SK-N-SH (cell line): Measurements from ENCODE around the gene GTF2H4. TPM values are rescaled to one million over a fixed set of nuclear protein-coding genes. Genes with fewer than 3 reads are reported as not detected.

ENCODE experiments used
- CTCF ChIA-PET: fragments of 300-600, 350-600 bp; formaldehyde crosslinking; extraction: SDS; loops from one replicate; lab custom pipeline; 2021; lab: Yijun Ruan, JAX
- POLR2A ChIA-PET: fragments of 350-600 bp; sonication (Branson Sonifier 250); formaldehyde crosslinking; extraction: SDS; loops from one replicate; lab custom pipeline; 2020; ENCODE audit warnings: antibody characterized with exemption, inconsistent platforms; lab: Yijun Ruan, JAX
- DNase-seq: peaks from one replicate; pipeline ENCODE4 v3.0.0; 2012
- H2AFZ ChIP-seq: fragments of 200-600 bp; sonication (generic); 2 replicates; pipeline ENCODE4 v1.8.1; 2016; ENCODE audit warnings: antibody characterized with exemption, mild to moderate bottlenecking, low read depth
- H3F3A ChIP-seq: fragments of 200-600 bp; sonication (generic); replicated peaks from 2 replicates; pipeline ENCODE3; 2016; ENCODE audit warnings: antibody characterized with exemption, mild to moderate bottlenecking; ENCODE audit not compliant: insufficient read depth
- H3K27ac ChIP-seq, 2 experiments: fragments of 200-500 bp in 1 of 2; fragments of 200-600 bp in 1 of 2; sonication (Bioruptor generic) in 1 of 2; sonication (generic), shearing (Covaris generic) in 1 of 2; 2 replicates each; pipeline versions ENCODE4 v1.5.1 to v1.6.1; 2014 to 2016; ENCODE audit warnings: low read depth in 2 of 2, inconsistent platforms in 1 of 2, low read length in 1 of 2, mild to moderate bottlenecking in 1 of 2, mixed read lengths in 1 of 2
- H3K27me3 ChIP-seq: fragments of 200-600 bp; sonication (generic), shearing (Covaris generic); 2 replicates; pipeline ENCODE4 v1.6.1; 2016; ENCODE audit warnings: mixed run types; ENCODE audit not compliant: insufficient read depth
- H3K36me3 ChIP-seq, 2 experiments: fragments of 200-500 bp in 1 of 2; fragments of 200-600 bp in 1 of 2; sonication (Bioruptor generic) in 1 of 2; sonication (generic) in 1 of 2; replicated peaks in 1 of 2; 2 replicates each; pipeline versions ENCODE3 to v1.5.1; 2014 to 2016; ENCODE audit warnings: low read length in 1 of 2, mild to moderate bottlenecking in 1 of 2; ENCODE audit not compliant: insufficient read depth in 2 of 2, control insufficient read depth in 1 of 2
- H3K4me1 ChIP-seq, 2 experiments: fragments of 200-500 bp in 1 of 2; fragments of 200-600 bp in 1 of 2; sonication (Bioruptor generic) in 1 of 2; sonication (generic), shearing (Covaris generic) in 1 of 2; 2 replicates each; pipeline versions ENCODE4 v1.5.1 to v1.6.1; 2014 to 2016; ENCODE audit warnings: low read depth in 1 of 2, low read length in 1 of 2, mixed run types in 1 of 2; ENCODE audit not compliant: insufficient read depth in 2 of 2, control insufficient read depth in 1 of 2
- H3K4me2 ChIP-seq: fragments of 200-600 bp; sonication (generic), shearing (Covaris generic); 2 replicates; pipeline ENCODE4 v1.6.1; 2017; ENCODE audit warnings: mixed run types
- H3K4me3 ChIP-seq, 2 experiments: fragments of 200-500 bp in 1 of 2; fragments of 200-600 bp in 1 of 2; sonication (Bioruptor generic) in 1 of 2; sonication (generic), shearing (Covaris generic) in 1 of 2; 2 replicates each; pipeline versions ENCODE4 v1.5.1 to v1.8.1; 2014 to 2016; ENCODE audit warnings: low read depth in 2 of 2, inconsistent platforms in 1 of 2, low read length in 1 of 2, mild to moderate bottlenecking in 1 of 2, mixed read lengths in 1 of 2, moderate library complexity in 1 of 2
- H3K79me2 ChIP-seq: fragments of 200-600 bp; sonication (generic); 2 replicates; pipeline ENCODE4 v1.8.1; 2017; ENCODE audit warnings: mild to moderate bottlenecking; ENCODE audit not compliant: insufficient read depth
- H3K9ac ChIP-seq: fragments of 200-600 bp; sonication (generic); 2 replicates; pipeline ENCODE4 v1.6.1; 2017; ENCODE audit warnings: mixed run types
- H3K9me2 ChIP-seq: fragments of 200-600 bp; sonication (generic); 2 replicates; pipeline ENCODE4 v1.6.1; 2017; ENCODE audit warnings: mixed run types
- H3K9me3 ChIP-seq: fragments of 200-600 bp; sonication (generic); 2 replicates; pipeline ENCODE4 v1.6.1; 2017; ENCODE audit warnings: mixed run types, mild to moderate bottlenecking, moderate library complexity
- H4K20me1 ChIP-seq: fragments of 200-600 bp; sonication (generic); 2 replicates; pipeline ENCODE4 v1.6.1; 2017; ENCODE audit warnings: mild to moderate bottlenecking, mixed run types; ENCODE audit not compliant: insufficient read depth
- CHD2 ChIP-seq: fragments of 150-350 bp; IDR thresholded peaks from 2 replicates; pipeline ENCODE4 v1.6.1; 2018; ENCODE audit warnings: low read length; ENCODE audit not compliant: partially characterized antibody
- ELF1 ChIP-seq: IDR thresholded peaks from 2 replicates; pipeline ENCODE4 v1.4.0; 2012
- EP300 ChIP-seq, 2 experiments: IDR thresholded peaks; 2 replicates each; pipeline versions ENCODE4 v1.4.0 to v1.6.1; 2012; ENCODE audit warnings: borderline replicate concordance in 1 of 2, low read depth in 1 of 2, low read length in 1 of 2
- FOSL2 ChIP-seq: IDR thresholded peaks from 2 replicates; pipeline ENCODE4 v1.4.0; 2012; ENCODE audit warnings: low read depth, mild to moderate bottlenecking, moderate library complexity, borderline replicate concordance
- FOXM1 ChIP-seq: IDR thresholded peaks from 2 replicates; pipeline ENCODE4 v1.4.0; 2012; ENCODE audit warnings: low read depth, mild to moderate bottlenecking
- GABPA ChIP-seq: IDR thresholded peaks from 2 replicates; pipeline ENCODE4 v1.4.0; 2012; ENCODE audit warnings: low read depth, mild to moderate bottlenecking
- GATA2 ChIP-seq: sonication (generic); formaldehyde crosslinking; IDR thresholded peaks from 2 replicates; pipeline ENCODE4 v1.5.0; 2020; ENCODE audit warnings: mild to moderate bottlenecking, missing genetic modification reagents
- JUND ChIP-seq: IDR thresholded peaks from 2 replicates; pipeline ENCODE4 v1.4.0; 2012
- MXI1 ChIP-seq: IDR thresholded peaks from 2 replicates; pipeline ENCODE4 v1.6.1; 2012; ENCODE audit warnings: mild to moderate bottlenecking, low read depth, low read length, improper control_type of control experiment
- RCOR1 ChIP-seq: fragments of 150-350 bp; IDR thresholded peaks from 2 replicates; pipeline ENCODE4 v1.6.1; 2017; ENCODE audit warnings: antibody characterized with exemption, low read length
- RFX5 ChIP-seq: IDR thresholded peaks from 2 replicates; pipeline ENCODE4 v1.6.1; 2012; ENCODE audit warnings: mild to moderate bottlenecking, improper control_type of control experiment, low read length
- RXRA ChIP-seq: IDR thresholded peaks from 2 replicates; pipeline ENCODE4 v1.4.0; 2012; ENCODE audit warnings: low read depth, mild to moderate bottlenecking, borderline replicate concordance
- SIN3A ChIP-seq: IDR thresholded peaks from 2 replicates; pipeline ENCODE4 v1.6.1; 2012; ENCODE audit warnings: low read depth, mild to moderate bottlenecking, low read length, moderate library complexity, borderline replicate concordance
- SMC3 ChIP-seq: IDR thresholded peaks from 2 replicates; pipeline ENCODE4 v1.6.1; 2012; ENCODE audit warnings: low read depth, low read length, improper control_type of control experiment
- TCF12 ChIP-seq: IDR thresholded peaks from 2 replicates; pipeline ENCODE4 v1.4.0; 2012
- YY1 ChIP-seq: IDR thresholded peaks from 2 replicates; pipeline ENCODE4 v1.4.0; 2012; ENCODE audit warnings: low read depth, mild to moderate bottlenecking
- WGBS: methylation state at CpG from one replicate; pipeline ENCODE4 v1.1.6; 2017; ENCODE audit warnings: low lambda C conversion rate; 5-methylcytosine and 5-hydroxymethylcytosine counted together
- polyA plus RNA-seq, 3 experiments: library from polyadenylated mRNA; depleted of rRNA; stranded (reverse); fragments of >200 nt; gene quantifications; 2 replicates each; pipeline ENCODE4 v1.2.3, GENCODE V29; 2012
- TF ChIP-seq, protein P1 (sequence below): fragments of 150-350 bp; IDR thresholded peaks from 2 replicates; pipeline ENCODE4 v1.6.1; 2016; ENCODE audit warnings: mild to moderate bottlenecking, low read depth, low read length
- TF ChIP-seq, protein P2 (sequence below): IDR thresholded peaks from 2 replicates; pipeline ENCODE4 v1.6.1; 2012; ENCODE audit warnings: mild to moderate bottlenecking, low read depth, low read length, moderate library complexity
- TF ChIP-seq, protein P3 (sequence below): fragments of 200-600 bp; sonication (generic); IDR thresholded peaks from 2 replicates; pipeline ENCODE4 v1.6.1; 2017; ENCODE audit warnings: antibody characterized with exemption, mild to moderate bottlenecking, moderate library complexity
- TF ChIP-seq, protein P4 (sequence below): IDR thresholded peaks from 2 replicates; pipeline ENCODE4 v1.4.0; 2012; ENCODE audit warnings: low read depth, borderline replicate concordance

Gene GTF2H4
- polyA plus RNA-seq, 1 of the 3 experiments (the other 2 are of a cell fraction), result 30.7 TPM

DNA sequence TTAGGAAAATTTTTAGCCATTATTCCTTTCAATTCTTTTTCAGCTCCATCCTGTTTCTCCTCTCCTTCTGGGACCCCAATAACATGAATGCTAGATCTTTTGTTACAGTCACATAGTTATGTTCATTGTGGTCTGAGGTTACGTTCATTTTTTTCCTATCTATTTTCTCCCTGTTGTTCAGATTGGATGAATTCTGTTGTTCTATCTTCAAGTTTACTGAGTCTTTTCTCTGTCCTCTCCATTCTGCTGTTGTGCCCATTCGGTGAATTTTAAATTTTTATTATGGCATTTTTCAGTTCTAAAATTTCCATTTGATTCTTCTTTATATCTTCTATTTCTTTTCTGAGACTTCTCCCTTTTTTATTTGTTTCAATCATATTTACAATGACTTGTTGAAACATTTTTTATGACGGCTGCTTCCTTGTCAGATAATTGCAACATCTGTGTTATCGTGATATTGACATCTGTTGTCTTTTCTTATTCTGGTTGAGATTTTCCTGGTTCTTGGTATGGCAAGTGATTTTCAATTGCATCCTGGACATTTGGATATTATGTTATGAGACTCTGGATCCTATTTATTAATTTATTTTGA lies 36.3 kb upstream of the GTF2H4 start (continued):
- TF ChIP-seq, protein P1, sequence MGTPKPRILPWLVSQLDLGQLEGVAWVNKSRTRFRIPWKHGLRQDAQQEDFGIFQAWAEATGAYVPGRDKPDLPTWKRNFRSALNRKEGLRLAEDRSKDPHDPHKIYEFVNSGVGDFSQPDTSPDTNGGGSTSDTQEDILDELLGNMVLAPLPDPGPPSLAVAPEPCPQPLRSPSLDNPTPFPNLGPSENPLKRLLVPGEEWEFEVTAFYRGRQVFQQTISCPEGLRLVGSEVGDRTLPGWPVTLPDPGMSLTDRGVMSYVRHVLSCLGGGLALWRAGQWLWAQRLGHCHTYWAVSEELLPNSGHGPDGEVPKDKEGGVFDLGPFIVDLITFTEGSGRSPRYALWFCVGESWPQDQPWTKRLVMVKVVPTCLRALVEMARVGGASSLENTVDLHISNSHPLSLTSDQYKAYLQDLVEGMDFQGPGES, result no peak
- TF ChIP-seq SIN3A (no peak), RFX5 (no peak), RXRA (no peak), TCF12 (no peak), FOXM1 (no peak), EP300 (IDR thresholded peaks at IDR 0.05; ENCODE audit: borderline replicate concordance in 1 of 2, low read depth in 1 of 2, low read length in 1 of 2) (no peak), FOSL2 (no peak)

DNA sequence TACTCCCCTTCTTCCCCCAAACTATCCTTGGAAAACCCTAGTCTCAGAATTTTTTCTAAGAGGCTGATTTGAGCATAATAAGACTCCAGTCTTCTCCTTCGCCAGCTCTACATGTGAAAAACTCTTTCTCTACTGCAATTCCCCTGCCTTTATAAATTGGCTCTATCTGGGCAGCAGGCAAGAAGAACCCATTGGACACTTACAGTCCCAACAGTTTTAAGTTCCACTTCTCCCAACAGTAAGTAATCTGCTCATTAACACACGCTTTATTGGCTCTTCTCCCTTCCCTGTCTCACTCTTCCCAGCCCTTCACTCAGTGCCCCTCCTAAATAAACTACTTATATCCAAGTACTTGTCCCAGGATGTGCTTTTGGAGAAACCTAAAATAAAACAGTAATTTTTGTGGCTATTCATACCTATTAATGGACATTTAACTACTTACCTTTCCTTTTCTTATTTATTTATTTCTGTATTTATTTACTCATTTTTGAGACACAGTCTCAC lies 34.8 kb upstream of the GTF2H4 start:
- Histone ChIP-seq H3F3A (peaks cover 8% of the 10 kb centered on the region), H3K9ac (no peak overlapping the region), H3K4me3 (no peak overlapping the region), H3K36me3 (no peaks in the 10 kb centered on the region), H3K79me2 (no peaks in the 10 kb centered on the region), H3K9me3 (0 out of 2 replicates have a peak, but pooled peaks cover 6% of the 10 kb centered on the region), H4K20me1 (no peaks in the 10 kb centered on the region), H3K9me2 (no peaks in the 10 kb centered on the region), H3K4me2 (no peak overlapping the region), H2AFZ (no peak overlapping the region), H3K27me3 (no peaks in the 10 kb centered on the region), H3K27ac (no peak overlapping the region), H3K4me1 (peaks cover 4 to 17% of the 10 kb centered on the region in 2 experiments; a peak in 2 of 4 replicates)
- CTCF ChIA-PET, result interaction anchor here (0.7 to 1.2 kb wide), 2 partner anchors 11 to 45 kb away, joined by 3 to 5 read pairs; no protein-coding TSS in a partner anchor
- no peak for TF ChIP-seq JUND
- TF ChIP-seq MXI1, result no peak
- TF ChIP-seq TCF12, result no peak
- no peak for TF ChIP-seq YY1
- TF ChIP-seq SMC3, result no peak
- TF ChIP-seq SIN3A, result no peak
- TF ChIP-seq, protein P2, sequence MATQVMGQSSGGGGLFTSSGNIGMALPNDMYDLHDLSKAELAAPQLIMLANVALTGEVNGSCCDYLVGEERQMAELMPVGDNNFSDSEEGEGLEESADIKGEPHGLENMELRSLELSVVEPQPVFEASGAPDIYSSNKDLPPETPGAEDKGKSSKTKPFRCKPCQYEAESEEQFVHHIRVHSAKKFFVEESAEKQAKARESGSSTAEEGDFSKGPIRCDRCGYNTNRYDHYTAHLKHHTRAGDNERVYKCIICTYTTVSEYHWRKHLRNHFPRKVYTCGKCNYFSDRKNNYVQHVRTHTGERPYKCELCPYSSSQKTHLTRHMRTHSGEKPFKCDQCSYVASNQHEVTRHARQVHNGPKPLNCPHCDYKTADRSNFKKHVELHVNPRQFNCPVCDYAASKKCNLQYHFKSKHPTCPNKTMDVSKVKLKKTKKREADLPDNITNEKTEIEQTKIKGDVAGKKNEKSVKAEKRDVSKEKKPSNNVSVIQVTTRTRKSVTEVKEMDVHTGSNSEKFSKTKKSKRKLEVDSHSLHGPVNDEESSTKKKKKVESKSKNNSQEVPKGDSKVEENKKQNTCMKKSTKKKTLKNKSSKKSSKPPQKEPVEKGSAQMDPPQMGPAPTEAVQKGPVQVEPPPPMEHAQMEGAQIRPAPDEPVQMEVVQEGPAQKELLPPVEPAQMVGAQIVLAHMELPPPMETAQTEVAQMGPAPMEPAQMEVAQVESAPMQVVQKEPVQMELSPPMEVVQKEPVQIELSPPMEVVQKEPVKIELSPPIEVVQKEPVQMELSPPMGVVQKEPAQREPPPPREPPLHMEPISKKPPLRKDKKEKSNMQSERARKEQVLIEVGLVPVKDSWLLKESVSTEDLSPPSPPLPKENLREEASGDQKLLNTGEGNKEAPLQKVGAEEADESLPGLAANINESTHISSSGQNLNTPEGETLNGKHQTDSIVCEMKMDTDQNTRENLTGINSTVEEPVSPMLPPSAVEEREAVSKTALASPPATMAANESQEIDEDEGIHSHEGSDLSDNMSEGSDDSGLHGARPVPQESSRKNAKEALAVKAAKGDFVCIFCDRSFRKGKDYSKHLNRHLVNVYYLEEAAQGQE, result no peak
- TF ChIP-seq, protein P3, sequence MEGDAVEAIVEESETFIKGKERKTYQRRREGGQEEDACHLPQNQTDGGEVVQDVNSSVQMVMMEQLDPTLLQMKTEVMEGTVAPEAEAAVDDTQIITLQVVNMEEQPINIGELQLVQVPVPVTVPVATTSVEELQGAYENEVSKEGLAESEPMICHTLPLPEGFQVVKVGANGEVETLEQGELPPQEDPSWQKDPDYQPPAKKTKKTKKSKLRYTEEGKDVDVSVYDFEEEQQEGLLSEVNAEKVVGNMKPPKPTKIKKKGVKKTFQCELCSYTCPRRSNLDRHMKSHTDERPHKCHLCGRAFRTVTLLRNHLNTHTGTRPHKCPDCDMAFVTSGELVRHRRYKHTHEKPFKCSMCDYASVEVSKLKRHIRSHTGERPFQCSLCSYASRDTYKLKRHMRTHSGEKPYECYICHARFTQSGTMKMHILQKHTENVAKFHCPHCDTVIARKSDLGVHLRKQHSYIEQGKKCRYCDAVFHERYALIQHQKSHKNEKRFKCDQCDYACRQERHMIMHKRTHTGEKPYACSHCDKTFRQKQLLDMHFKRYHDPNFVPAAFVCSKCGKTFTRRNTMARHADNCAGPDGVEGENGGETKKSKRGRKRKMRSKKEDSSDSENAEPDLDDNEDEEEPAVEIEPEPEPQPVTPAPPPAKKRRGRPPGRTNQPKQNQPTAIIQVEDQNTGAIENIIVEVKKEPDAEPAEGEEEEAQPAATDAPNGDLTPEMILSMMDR, result no peak
- TF ChIP-seq RCOR1, result no peak
- TF ChIP-seq ELF1, result no peak
- no peak for TF ChIP-seq GABPA
- no peak for TF ChIP-seq GATA2 (CRISPR knock-in tag)
- no peak for TF ChIP-seq CHD2
- TF ChIP-seq, protein P4, sequence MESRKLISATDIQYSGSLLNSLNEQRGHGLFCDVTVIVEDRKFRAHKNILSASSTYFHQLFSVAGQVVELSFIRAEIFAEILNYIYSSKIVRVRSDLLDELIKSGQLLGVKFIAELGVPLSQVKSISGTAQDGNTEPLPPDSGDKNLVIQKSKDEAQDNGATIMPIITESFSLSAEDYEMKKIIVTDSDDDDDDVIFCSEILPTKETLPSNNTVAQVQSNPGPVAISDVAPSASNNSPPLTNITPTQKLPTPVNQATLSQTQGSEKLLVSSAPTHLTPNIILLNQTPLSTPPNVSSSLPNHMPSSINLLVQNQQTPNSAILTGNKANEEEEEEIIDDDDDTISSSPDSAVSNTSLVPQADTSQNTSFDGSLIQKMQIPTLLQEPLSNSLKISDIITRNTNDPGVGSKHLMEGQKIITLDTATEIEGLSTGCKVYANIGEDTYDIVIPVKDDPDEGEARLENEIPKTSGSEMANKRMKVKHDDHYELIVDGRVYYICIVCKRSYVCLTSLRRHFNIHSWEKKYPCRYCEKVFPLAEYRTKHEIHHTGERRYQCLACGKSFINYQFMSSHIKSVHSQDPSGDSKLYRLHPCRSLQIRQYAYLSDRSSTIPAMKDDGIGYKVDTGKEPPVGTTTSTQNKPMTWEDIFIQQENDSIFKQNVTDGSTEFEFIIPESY, result no peak
- POLR2A ChIA-PET, result interaction anchor here (0.7 kb wide), 1 partner anchor 33 kb away, joined by 3 read pairs; no protein-coding TSS in a partner anchor
- 95% methylated on average over 2 of the region's 2 CpGs for WGBS
- DNase-seq, result no peak
